Natural killer cell (primary cell): Measurements from ENCODE around the gene ZNF512. TPM values are rescaled to one million over a fixed set of nuclear protein-coding genes. Genes with fewer than 3 reads are reported as not detected.

Source experiments
- ATAC-seq, 3 donors: fragments of 150-1000 bp in 2 of 3; fragments of 200-7000 bp in 1 of 3; cut with Tn5 transposase; 1 replicate in 1 of 3; 2 replicates in 2 of 3; pipeline ENCODE4 v1.10.0; 2021; ENCODE audit warnings: mild to moderate bottlenecking in 2 of 3, moderate library complexity in 2 of 3
- DNase-seq, 2 donors: peaks; one replicate each; pipeline versions ENCODE4 v3.0.0 to v3.0.0-alpha.2; 2013 to 2021; ENCODE audit warnings: mixed read lengths in 1 of 2
- H3K27ac ChIP-seq: one replicate; pipeline ENCODE4 v1.5.1; 2013; ENCODE audit warnings: mild to moderate bottlenecking, low read length
- H3K27me3 ChIP-seq: one replicate; pipeline ENCODE4 v1.6.1; 2013; ENCODE audit warnings: low read length; ENCODE audit not compliant: control insufficient read depth, insufficient read depth
- H3K36me3 ChIP-seq: one replicate; pipeline ENCODE4 v1.6.1; 2013; ENCODE audit warnings: low read length; ENCODE audit not compliant: control insufficient read depth, insufficient read depth
- H3K4me1 ChIP-seq: one replicate; pipeline ENCODE4 v1.6.1; 2013; ENCODE audit warnings: low read length; ENCODE audit not compliant: control insufficient read depth, insufficient read depth
- H3K4me3 ChIP-seq: one replicate; pipeline ENCODE4 v1.5.1; 2013; ENCODE audit warnings: low read length
- H3K9me3 ChIP-seq: one replicate; pipeline ENCODE4 v1.6.1; 2013; ENCODE audit warnings: low read length; ENCODE audit not compliant: control insufficient read depth, insufficient read depth
- H3K27ac Mint-ChIP-seq, 2 donors: one replicate each; pipeline ENCODE4 v1.8.0; 2022; ENCODE audit warnings: mild to moderate bottlenecking in 2 of 2, mixed read lengths in 2 of 2, moderate library complexity in 1 of 2
- H3K27me3 Mint-ChIP-seq, 2 donors: one replicate each; pipeline ENCODE4 v1.8.0; 2022; ENCODE audit warnings: low read depth in 2 of 2, mixed read lengths in 2 of 2
- H3K36me3 Mint-ChIP-seq: one replicate; pipeline ENCODE4 v1.8.0; 2022; ENCODE audit warnings: mixed read lengths
- H3K4me1 Mint-ChIP-seq, 2 donors: one replicate each; pipeline ENCODE4 v1.8.0; 2022; ENCODE audit warnings: mixed read lengths in 2 of 2
- H3K4me3 Mint-ChIP-seq: one replicate; pipeline ENCODE4 v1.8.0; 2022; ENCODE audit warnings: mild to moderate bottlenecking, moderate library complexity, mixed read lengths
- H3K9me3 Mint-ChIP-seq, 2 donors: one replicate each; pipeline ENCODE4 v1.8.0; 2022; ENCODE audit warnings: mixed read lengths in 2 of 2
- WGBS: methylation state at CpG from one replicate; pipeline ENCODE4 v1.1.7; 2013; ENCODE audit warnings: missing lambda C conversion rate; ENCODE audit not compliant: insufficient coverage; 5-methylcytosine and 5-hydroxymethylcytosine counted together
- intact Hi-C: fragments of 100-400 bp; cut with micrococcal nuclease; formaldehyde crosslinking; loops from one replicate; pipeline ENCODE4 v1.14.2; 2022
- total RNA-seq, 4 donors: library from RNA; stranded (reverse); fragments of 120-200 nt in 1 of 4; gene quantifications; one replicate each; pipeline versions ENCODE4 v1.2.3 to v1.2.4, GENCODE V29; 2013 to 2022
- TF ChIP-seq, protein P1 (sequence below): fragments of 200-600 bp; IDR thresholded peaks from one replicate; pipeline ENCODE4 v1.8.0; 2022; ENCODE audit warnings: antibody characterized with exemption

The ZNF512 gene
- total RNA-seq, 3 donors from 2014 or later (not counting 1 experiment from before 2014, with no cell fraction given), result 26.5 to 40.9 (median 30.6) TPM

DNA sequence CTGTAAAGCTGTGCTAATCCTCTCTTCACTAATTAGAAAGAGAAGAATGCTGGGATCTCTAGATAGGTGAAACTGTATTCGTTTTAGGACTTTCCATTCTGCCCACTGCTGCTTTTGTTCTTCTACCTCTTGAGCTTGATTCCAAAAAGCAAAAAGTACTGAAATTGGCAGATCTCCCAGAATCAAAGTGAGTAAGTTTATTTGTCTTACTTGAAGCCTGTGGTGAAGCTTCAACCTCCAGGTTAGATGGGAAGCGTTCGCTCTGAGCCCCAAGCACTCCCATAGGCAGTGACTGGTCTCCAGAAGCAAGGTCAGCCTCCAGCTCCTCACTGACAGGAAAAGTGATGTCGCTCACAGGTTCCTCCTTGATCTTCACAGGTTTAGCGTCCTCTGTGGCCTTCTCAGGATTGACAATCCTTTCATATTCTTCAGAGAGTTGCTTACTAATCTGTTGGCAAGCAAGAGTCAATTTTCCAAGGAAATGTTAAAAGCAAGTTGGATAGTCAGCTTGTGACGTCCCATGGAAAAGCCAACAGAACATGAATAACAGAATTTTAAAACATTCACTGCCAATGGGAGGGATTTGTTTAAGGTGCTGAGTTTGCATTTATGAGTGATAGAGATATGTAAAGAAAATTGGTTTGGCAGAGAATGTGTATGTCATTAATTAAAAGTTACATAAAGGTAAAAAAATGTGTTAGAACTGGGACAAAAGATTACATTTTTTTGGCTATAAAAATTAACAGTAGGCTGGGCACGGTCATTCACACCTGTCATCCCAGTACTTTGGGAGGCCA is 72.5 kb downstream of the ZNF512 start:
- peaks cover 17% of the 10 kb centered on the region for H3K36me3 Mint-ChIP-seq

GRCh38 chr2:27661371-27661770 is 78.5 kb downstream of the ZNF512 start:
- peaks cover 13% of the 10 kb centered on the region for H3K36me3 Mint-ChIP-seq

More for the DNA sequence above, 72.5 kb downstream of the ZNF512 start:
- Mint-ChIP-seq H3K4me3 (no peak overlapping the region), H3K27me3 (no peaks in the 10 kb centered on the region), H3K4me1 (peaks cover 0 to 19% of the 10 kb centered on the region in 2 donors), H3K27ac (no peak overlapping the region), H3K9me3 (no peaks in the 10 kb centered on the region)
- Histone ChIP-seq H3K27me3 (no peaks in the 10 kb centered on the region), H3K27ac (no peak overlapping the region), H3K4me3 (no peak overlapping the region), H3K9me3 (no peaks in the 10 kb centered on the region), H3K4me1 (no peaks in the 10 kb centered on the region), H3K36me3 (peaks cover 77% of the 10 kb centered on the region)
- intact Hi-C loops, result no loop called here
- no peak for ATAC-seq
- WGBS, result 97% methylated on average over 7 of the region's 7 CpGs
- DNase-seq, result no peak
- TF ChIP-seq, protein P1, sequence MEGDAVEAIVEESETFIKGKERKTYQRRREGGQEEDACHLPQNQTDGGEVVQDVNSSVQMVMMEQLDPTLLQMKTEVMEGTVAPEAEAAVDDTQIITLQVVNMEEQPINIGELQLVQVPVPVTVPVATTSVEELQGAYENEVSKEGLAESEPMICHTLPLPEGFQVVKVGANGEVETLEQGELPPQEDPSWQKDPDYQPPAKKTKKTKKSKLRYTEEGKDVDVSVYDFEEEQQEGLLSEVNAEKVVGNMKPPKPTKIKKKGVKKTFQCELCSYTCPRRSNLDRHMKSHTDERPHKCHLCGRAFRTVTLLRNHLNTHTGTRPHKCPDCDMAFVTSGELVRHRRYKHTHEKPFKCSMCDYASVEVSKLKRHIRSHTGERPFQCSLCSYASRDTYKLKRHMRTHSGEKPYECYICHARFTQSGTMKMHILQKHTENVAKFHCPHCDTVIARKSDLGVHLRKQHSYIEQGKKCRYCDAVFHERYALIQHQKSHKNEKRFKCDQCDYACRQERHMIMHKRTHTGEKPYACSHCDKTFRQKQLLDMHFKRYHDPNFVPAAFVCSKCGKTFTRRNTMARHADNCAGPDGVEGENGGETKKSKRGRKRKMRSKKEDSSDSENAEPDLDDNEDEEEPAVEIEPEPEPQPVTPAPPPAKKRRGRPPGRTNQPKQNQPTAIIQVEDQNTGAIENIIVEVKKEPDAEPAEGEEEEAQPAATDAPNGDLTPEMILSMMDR, result no peak

GRCh38 chr2:27663285-27664153 is 80.7 kb downstream of the ZNF512 start, which contains the start of the genes SLC4A1AP and SUPT7L:
TSS of gene SLC4A1AP (plus strand) at chr2:27663889. CDS start at chr2:27663915, 26 bp downstream.
TSS of gene SUPT7L (minus strand) at chr2:27663614. CDS start at chr2:27662192, 1,422 bp downstream.
- peaks cover 13% of the 10 kb centered on the region for H3K36me3 Mint-ChIP-seq

More at GRCh38 chr2:27661371-27661770, 78.5 kb downstream of the ZNF512 start:
- TF ChIP-seq, protein P1, result no peak
- intact Hi-C loops, result loop anchor here (5.0 kb wide), 1 partner anchor 34 kb away; the partner anchor contains the start of genes CCDC121 and GPN1
- no peaks in the 10 kb centered on the region for H3K9me3 ChIP-seq
- H3K4me3 Mint-ChIP-seq, result peak overlapping the region; percentile 28
- no peaks in the 10 kb centered on the region for H3K27me3 Mint-ChIP-seq
- H3K4me3 ChIP-seq, result no peak overlapping the region
- H3K36me3 ChIP-seq, result peaks cover 42% of the 10 kb centered on the region
- H3K27ac ChIP-seq, result no peak overlapping the region
- DNase-seq, result no peak
- no peaks in the 10 kb centered on the region for H3K9me3 Mint-ChIP-seq
- peaks cover 22% of the 10 kb centered on the region for H3K4me1 ChIP-seq
- peaks cover 37 to 47% of the 10 kb centered on the region in 2 donors for H3K4me1 Mint-ChIP-seq
- 85% methylated on average over 1 of the region's 1 CpG for WGBS
- no peaks in the 10 kb centered on the region for H3K27me3 ChIP-seq
- H3K27ac Mint-ChIP-seq, result peak overlapping the region in 1 of 2 donors; percentile 99
- no peak for ATAC-seq

More at GRCh38 chr2:27663285-27664153, 80.7 kb downstream of the ZNF512 start, which contains the start of the genes SLC4A1AP and SUPT7L:
- Mint-ChIP-seq H3K9me3 (no peaks in the 10 kb centered on the region), H3K4me3 (peak within 1 kb of the TSS; percentile 99), H3K4me1 (peaks cover 37 to 49% of the 10 kb centered on the region in 2 donors), H3K27ac (peak within 1 kb of the TSS; percentile 99), H3K27me3 (no peaks in the 10 kb centered on the region)
- Histone ChIP-seq H3K4me1 (peaks cover 22% of the 10 kb centered on the region), H3K36me3 (peaks cover 39% of the 10 kb centered on the region), H3K27me3 (no peaks in the 10 kb centered on the region), H3K9me3 (no peaks in the 10 kb centered on the region), H3K4me3 (peak within 1 kb of the TSS; percentile 94), H3K27ac (peak within 1 kb of the TSS; percentile 99)
- intact Hi-C loops, result loop anchor here (5.0 kb wide), 1 partner anchor 36 kb away; the partner anchor contains the start of genes CCDC121 and GPN1
- DNase-seq, result peak; percentile 78 to 90
- ATAC-seq, result peak; percentile 81 to 89 (median 87)
- WGBS, result under 1% methylated on average over 56 of the region's 56 CpGs
- TF ChIP-seq, protein P1, result no peak
